B cell (primary cell): ENCODE data around the gene SFTPB. TPM values are rescaled to one million over a fixed set of nuclear protein-coding genes. Genes with fewer than 3 reads are reported as not detected.
"Not testable (repeated sequence)": the region's sequence is repeated elsewhere in the genome, so short reads cannot be mapped to it uniquely, and the experiment has no call there.

ENCODE experiments used
- ATAC-seq: fragments of 200-7000 bp; cut with Tn5 transposase; one replicate; pipeline ENCODE4 v1.10.0; 2021; ENCODE audit warnings: low read depth, mild to moderate bottlenecking, moderate number of reproducible peaks, moderate library complexity
- CTCF ChIA-PET: fragments of 350-600 bp; sonication (Branson Sonifier 250); formaldehyde crosslinking; loops from one replicate; lab custom pipeline; 2021; ENCODE audit warnings: antibody characterized with exemption, inconsistent platforms; lab: Charles Lee
- POLR2A ChIA-PET: fragments of 350-600 bp; sonication (Branson Sonifier 250); formaldehyde crosslinking; loops from one replicate; lab custom pipeline; 2021; ENCODE audit warnings: antibody characterized with exemption; lab: Charles Lee
- DNase-seq: peaks from one replicate; pipeline ENCODE4 v3.0.0; 2013
- H2AFZ ChIP-seq: 2 replicates; pipeline ENCODE4 v1.6.1; 2012; ENCODE audit warnings: mild to moderate bottlenecking, low read depth, low read length; ENCODE audit not compliant: insufficient read depth, poor library complexity, severe bottlenecking
- H3K27ac ChIP-seq, 2 donors: 1 replicate in 1 of 2; 2 replicates in 1 of 2; pipeline ENCODE4 v1.5.1; 2012 to 2013; ENCODE audit warnings: low read length in 2 of 2, mild to moderate bottlenecking in 2 of 2, moderate library complexity in 1 of 2
- H3K27me3 ChIP-seq, 4 experiments: fragments of 200-600 bp in 1 of 4; sonication (generic) in 1 of 4; replicated peaks in 1 of 4; 1 replicate in 2 of 4; 2 replicates in 2 of 4; pipeline versions ENCODE4 v1.6.1 to v1.7.0; 2013 to 2016; ENCODE audit warnings: low read length in 3 of 4, mild to moderate bottlenecking in 2 of 4, mixed read lengths in 1 of 4, moderate library complexity in 1 of 4; ENCODE audit not compliant: insufficient read depth in 4 of 4, control insufficient read depth in 3 of 4; ENCODE audit errors: control extremely low read depth in 1 of 4
- H3K36me3 ChIP-seq, 2 experiments: replicated peaks in 1 of 2; 1 replicate in 1 of 2; 2 replicates in 1 of 2; pipeline versions ENCODE4 v1.6.1 to v1.7.1; 2013; ENCODE audit warnings: low read length in 1 of 2; ENCODE audit not compliant: insufficient read depth in 2 of 2, control insufficient read depth in 1 of 2; ENCODE audit errors: control extremely low read depth in 1 of 2, extremely low read depth in 1 of 2
- H3K4me1 ChIP-seq, 2 donors: fragments of 200-600 bp in 1 of 2; sonication (generic) in 1 of 2; 1 replicate in 1 of 2; 2 replicates in 1 of 2; pipeline versions ENCODE4 v1.5.1 to v1.6.1; 2013 to 2017; ENCODE audit warnings: low read length in 2 of 2; ENCODE audit not compliant: control insufficient read depth in 2 of 2, insufficient read depth in 2 of 2
- H3K4me2 ChIP-seq: replicated peaks from 2 replicates; pipeline ENCODE3; 2012; ENCODE audit warnings: mild to moderate bottlenecking, low read depth, low read length; ENCODE audit not compliant: poor library complexity, severe bottlenecking
- H3K4me3 ChIP-seq, 5 experiments: fragments of 200-600 bp in 1 of 5; sonication (generic) in 1 of 5; 1 replicate in 3 of 5; 2 replicates in 2 of 5; pipeline versions ENCODE4 v1.5.1 to v1.7.0; 2011 to 2016; ENCODE audit warnings: low read length in 4 of 5, mild to moderate bottlenecking in 4 of 5, low read depth in 2 of 5, control low read depth in 1 of 5, moderate library complexity in 1 of 5; ENCODE audit not compliant: insufficient read depth in 1 of 5; ENCODE audit errors: control extremely low read depth in 1 of 5, extremely low read depth in 1 of 5
- H3K79me2 ChIP-seq: fragments of 200-600 bp; sonication (generic); one replicate; pipeline ENCODE4 v1.6.0; 2016; ENCODE audit warnings: low read length; ENCODE audit not compliant: control insufficient read depth, insufficient read depth
- H3K9ac ChIP-seq: fragments of 200-600 bp; sonication (generic); 2 replicates; pipeline ENCODE4 v1.6.1; 2017; ENCODE audit warnings: mild to moderate bottlenecking, low read length, moderate library complexity
- H3K9me3 ChIP-seq, 3 donors: one replicate each; pipeline versions ENCODE4 v1.6.1 to v1.7.1; 2013; ENCODE audit warnings: low read length in 2 of 3; ENCODE audit not compliant: control insufficient read depth in 2 of 3, insufficient read depth in 1 of 3; ENCODE audit errors: control extremely low read depth in 1 of 3
- H4K20me1 ChIP-seq: 2 replicates; pipeline ENCODE4 v1.6.0; 2012; ENCODE audit warnings: mild to moderate bottlenecking, low read length; ENCODE audit not compliant: insufficient read depth, control insufficient read depth, poor library complexity, severe bottlenecking
- H3K27ac Mint-ChIP-seq: one replicate; pipeline ENCODE4 v1.8.0; 2021; ENCODE audit warnings: mixed read lengths
- H3K27me3 Mint-ChIP-seq: one replicate; pipeline ENCODE4 v1.8.0; 2021; ENCODE audit warnings: mixed read lengths
- H3K4me1 Mint-ChIP-seq: one replicate; pipeline ENCODE4 v1.8.0; 2021; ENCODE audit warnings: mixed read lengths
- H3K4me3 Mint-ChIP-seq: one replicate; pipeline ENCODE4 v1.8.0; 2021; ENCODE audit warnings: mixed read lengths
- H3K9me3 Mint-ChIP-seq: one replicate; pipeline ENCODE4 v1.8.0; 2022; ENCODE audit warnings: mixed read lengths; ENCODE audit not compliant: insufficient read depth
- EZH2 ChIP-seq: IDR thresholded peaks from 2 replicates; pipeline ENCODE4 v1.6.1; 2012; ENCODE audit warnings: borderline replicate concordance, low read depth, mild to moderate bottlenecking, moderate library complexity, low read length; ENCODE audit not compliant: insufficient read depth, poor library complexity, severe bottlenecking
- WGBS: methylation state at CpG from one replicate; pipeline ENCODE4 v1.1.5; 2013; ENCODE audit warnings: missing lambda C conversion rate; ENCODE audit not compliant: insufficient coverage; 5-methylcytosine and 5-hydroxymethylcytosine counted together
- intact Hi-C: fragments of 100-400 bp; cut with micrococcal nuclease; formaldehyde crosslinking; loops from one replicate; pipeline ENCODE4 v1.10.0; 2022
- polyA plus RNA-seq: library from polyadenylated mRNA; depleted of rRNA; stranded (reverse); fragments of >200 nt; gene quantifications from 2 replicates; pipeline ENCODE4 v1.2.3, GENCODE V29; 2012
- total RNA-seq, 2 donors: library from RNA; stranded (reverse); fragments of 120-200 nt in 1 of 2; gene quantifications; 1 replicate in 1 of 2; 2 replicates in 1 of 2; pipeline versions ENCODE4 v1.2.3 to v1.2.4, GENCODE V29; 2013 to 2022
- TF ChIP-seq, protein P1 (sequence below): fragments of 200-600 bp; IDR thresholded peaks from one replicate; pipeline ENCODE4 v1.8.0; 2022; ENCODE audit warnings: antibody characterized with exemption, mild to moderate bottlenecking

SFTPB gene
- total and polyA plus RNA-seq, 2 donors (not counting 1 experiment from before 2014, with no cell fraction given), result not detected

DNA sequence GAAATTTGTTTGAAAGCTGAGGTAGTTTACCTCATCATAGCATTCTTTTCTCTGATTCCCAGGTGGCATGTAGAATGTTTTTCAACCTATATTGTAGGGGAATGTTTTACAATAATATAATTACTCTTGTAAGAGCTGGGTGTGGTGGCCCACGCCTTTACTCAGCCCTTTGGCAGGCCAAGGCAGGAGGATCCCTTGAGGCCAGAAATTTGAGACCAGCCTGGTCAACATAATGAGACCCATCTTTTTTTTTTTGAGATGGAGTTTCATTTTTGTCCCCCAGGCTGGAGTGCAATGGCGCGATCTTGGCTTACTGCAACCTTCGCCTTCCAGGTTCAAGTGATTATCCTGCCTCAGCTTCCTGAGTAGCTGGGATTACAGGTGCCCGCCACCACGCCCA, 48.4 kb downstream of the SFTPB start:
- H3K4me1 Mint-ChIP-seq, result peaks cover 21% of the 10 kb centered on the region
- Histone ChIP-seq H3K9me3 (no peaks in the 10 kb centered on the region), H3K4me2 (no peak overlapping the region), H3K4me1 (peaks cover 15 to 23% of the 10 kb centered on the region in 2 donors), H3K36me3 (peaks cover 11 to 55% of the 10 kb centered on the region in 2 experiments), H2AFZ (no peak overlapping the region), H3K79me2 (peaks cover 64% of the 10 kb centered on the region), H4K20me1 (peaks cover 26% of the 10 kb centered on the region), H3K27ac (no peak overlapping the region), H3K27me3 (no peaks in the 10 kb centered on the region), H3K4me3 (no peak overlapping the region), H3K9ac (no peak overlapping the region)
- POLR2A ChIA-PET, result interaction anchor here (0.5 kb wide), 1 partner anchor 10 kb away, joined by 3 read pairs; no protein-coding TSS in a partner anchor
- no peak for ATAC-seq
- no peaks in the 10 kb centered on the region for H3K27me3 Mint-ChIP-seq
- CTCF ChIA-PET, result interaction anchor here (0.8 to 3.1 kb wide), 2 partner anchors 9 to 18 kb away, joined by 3 to 15 read pairs; no protein-coding TSS in a partner anchor
- intact Hi-C loops, result loop anchor here (5.0 to 10.0 kb wide), 2 partner anchors 267 to 485 kb away; partner anchors contain the start of genes ELMOD3, POLR1A, PTCD3 and RETSAT
- DNase-seq, result no peak
- no peak overlapping the region for H3K4me3 Mint-ChIP-seq
- TF ChIP-seq, protein P1, sequence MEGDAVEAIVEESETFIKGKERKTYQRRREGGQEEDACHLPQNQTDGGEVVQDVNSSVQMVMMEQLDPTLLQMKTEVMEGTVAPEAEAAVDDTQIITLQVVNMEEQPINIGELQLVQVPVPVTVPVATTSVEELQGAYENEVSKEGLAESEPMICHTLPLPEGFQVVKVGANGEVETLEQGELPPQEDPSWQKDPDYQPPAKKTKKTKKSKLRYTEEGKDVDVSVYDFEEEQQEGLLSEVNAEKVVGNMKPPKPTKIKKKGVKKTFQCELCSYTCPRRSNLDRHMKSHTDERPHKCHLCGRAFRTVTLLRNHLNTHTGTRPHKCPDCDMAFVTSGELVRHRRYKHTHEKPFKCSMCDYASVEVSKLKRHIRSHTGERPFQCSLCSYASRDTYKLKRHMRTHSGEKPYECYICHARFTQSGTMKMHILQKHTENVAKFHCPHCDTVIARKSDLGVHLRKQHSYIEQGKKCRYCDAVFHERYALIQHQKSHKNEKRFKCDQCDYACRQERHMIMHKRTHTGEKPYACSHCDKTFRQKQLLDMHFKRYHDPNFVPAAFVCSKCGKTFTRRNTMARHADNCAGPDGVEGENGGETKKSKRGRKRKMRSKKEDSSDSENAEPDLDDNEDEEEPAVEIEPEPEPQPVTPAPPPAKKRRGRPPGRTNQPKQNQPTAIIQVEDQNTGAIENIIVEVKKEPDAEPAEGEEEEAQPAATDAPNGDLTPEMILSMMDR, result no peak
- TF ChIP-seq EZH2, result no peak
- H3K9me3 Mint-ChIP-seq, result no peaks in the 10 kb centered on the region
- H3K27ac Mint-ChIP-seq, result no peak overlapping the region
- WGBS, result 96% methylated on average over 4 of the region's 6 CpGs

DNA sequence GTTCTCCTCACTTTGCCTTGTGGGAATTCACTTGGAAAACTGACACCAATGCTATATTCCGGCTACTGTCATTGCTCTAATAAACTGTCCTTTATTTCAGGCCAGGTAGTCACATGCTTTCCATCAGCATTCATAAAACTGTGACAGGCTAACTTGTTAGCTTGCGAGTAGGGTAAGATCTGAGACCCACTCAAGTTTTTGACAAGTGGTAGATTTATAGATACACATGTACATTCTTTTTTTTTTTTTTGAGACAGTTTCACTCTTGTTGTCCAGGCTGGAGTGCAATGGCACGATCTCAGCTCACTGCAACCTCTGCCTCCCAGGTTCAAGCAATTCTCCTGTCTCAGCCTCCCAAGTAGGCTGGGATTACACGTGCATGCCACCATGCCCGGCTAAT, 50.3 kb downstream of the SFTPB start:
- H3K4me3 ChIP-seq, H3K9me3 ChIP-seq, POLR2A ChIA-PET, H3K9me3 Mint-ChIP-seq, ATAC-seq, DNase-seq, H3K27ac ChIP-seq, H3K27me3 ChIP-seq, H3K27ac Mint-ChIP-seq, H3K27me3 Mint-ChIP-seq, H2AFZ ChIP-seq, H3K9ac ChIP-seq: not testable (repeated sequence)
- Mint-ChIP-seq H3K4me3 (peak overlapping the region; percentile 98), H3K4me1 (peaks cover 21% of the 10 kb centered on the region)
- intact Hi-C loops, result loop anchor here (2.0 to 10.0 kb wide), 3 partner anchors 29 to 487 kb away; partner anchors contain the start of genes ELMOD3, POLR1A, PTCD3 and RETSAT
- peaks cover 17% of the 10 kb centered on the region for H4K20me1 ChIP-seq
- WGBS, result 100% methylated on average over 1 of the region's 5 CpGs
- CTCF ChIA-PET, result interaction anchor here (0.7 to 3.1 kb wide), 2 partner anchors 20 to 224 kb away, joined by 3 to 15 read pairs; no protein-coding TSS in a partner anchor
- peaks cover 62% of the 10 kb centered on the region for H3K79me2 ChIP-seq
- peaks cover 15 to 23% of the 10 kb centered on the region in 2 donors for H3K4me1 ChIP-seq
- H3K36me3 ChIP-seq, result peaks cover 8 to 37% of the 10 kb centered on the region in 2 experiments
- peak overlapping the region; percentile 73 for H3K4me2 ChIP-seq
